HEK293 (cell line): Measurements from ENCODE around the gene MTMR4.

ENCODE experiments used
- CTCF ChIA-PET: fragments of 350-600 bp; formaldehyde crosslinking; extraction: SDS; loops from one replicate; lab custom pipeline; 2021; ENCODE audit warnings: antibody characterized with exemption; lab: Yijun Ruan, JAX
- POLR2A ChIA-PET: fragments of 300-600 bp; formaldehyde crosslinking; extraction: SDS; loops from one replicate; lab custom pipeline; 2020; ENCODE audit warnings: antibody characterized with exemption, inconsistent platforms; lab: Yijun Ruan, JAX
- H3K27ac ChIP-seq: fragments of 200-500 bp; sonication (Bioruptor generic); 2 replicates; pipeline ENCODE4 v1.5.1; 2014; ENCODE audit warnings: low read depth, low read length, control low read depth, inconsistent platforms; ENCODE audit errors: extremely low read depth
- H3K36me3 ChIP-seq, 2 experiments: fragments of 200-500 bp in 1 of 2; sonication (Bioruptor generic) in 1 of 2; 1 replicate in 1 of 2; 2 replicates in 1 of 2; pipeline ENCODE4 v1.5.1; 2014 to 2017; ENCODE audit warnings: inconsistent platforms in 2 of 2, low read length in 2 of 2; ENCODE audit not compliant: control insufficient read depth in 2 of 2, insufficient read depth in 1 of 2
- H3K4me1 ChIP-seq: fragments of 200-500 bp; sonication (Bioruptor generic); 2 replicates; pipeline ENCODE4 v1.5.1; 2014; ENCODE audit warnings: mild to moderate bottlenecking, low read length, inconsistent platforms; ENCODE audit not compliant: control insufficient read depth, insufficient read depth
- H3K4me3 ChIP-seq: 2 replicates; pipeline ENCODE4 v1.5.1; 2011; ENCODE audit warnings: low read depth, mild to moderate bottlenecking, control low read depth, low read length, moderate library complexity
- H3K9me3 ChIP-seq: fragments of 200-500 bp; sonication (Bioruptor generic); 2 replicates; pipeline ENCODE4 v1.5.1; 2014; ENCODE audit warnings: low read depth, low read length, inconsistent platforms; ENCODE audit not compliant: control insufficient read depth, insufficient read depth
- GFI1B ChIP-seq: fragments of 450-650 bp; formaldehyde crosslinking; IDR thresholded peaks from 2 replicates; pipeline ENCODE4 v1.5.1; 2016; ENCODE audit warnings: missing biosample characterization, missing genetic modification characterization
- GLI2 ChIP-seq: fragments of 450-650 bp; formaldehyde crosslinking; IDR thresholded peaks from 2 replicates; pipeline ENCODE4; 2017; ENCODE audit warnings: missing biosample characterization, missing genetic modification characterization, low read depth, borderline replicate concordance
- GLIS1 ChIP-seq: fragments of 450-650 bp; formaldehyde crosslinking; IDR thresholded peaks from 2 replicates; pipeline ENCODE4 v1.5.1; 2016; ENCODE audit warnings: missing biosample characterization, missing genetic modification characterization
- GLIS2 ChIP-seq: fragments of 450-650 bp; formaldehyde crosslinking; IDR thresholded peaks from 2 replicates; pipeline ENCODE4 v1.5.1; 2016; ENCODE audit warnings: missing biosample characterization, missing genetic modification characterization
- HOXA7 ChIP-seq: sonication (generic); formaldehyde crosslinking; IDR thresholded peaks from 2 replicates; pipeline ENCODE4 v1.8.1; 2022; ENCODE audit warnings: missing genetic modification reagents, borderline replicate concordance
- KLF7 ChIP-seq: fragments of 450-650 bp; formaldehyde crosslinking; IDR thresholded peaks from 2 replicates; pipeline ENCODE4 v1.5.1; 2016; ENCODE audit warnings: missing biosample characterization, missing genetic modification characterization, borderline replicate concordance
- PBX3 ChIP-seq: sonication (generic); formaldehyde crosslinking; IDR thresholded peaks from 2 replicates; pipeline ENCODE4 v1.8.1; 2022; ENCODE audit warnings: mild to moderate bottlenecking, moderate library complexity, missing genetic modification reagents
- PRDM1 ChIP-seq: fragments of 450-650 bp; formaldehyde crosslinking; IDR thresholded peaks from 2 replicates; pipeline ENCODE4; 2016; ENCODE audit warnings: missing biosample characterization, missing genetic modification characterization
- PRDM6 ChIP-seq: fragments of 450-650 bp; formaldehyde crosslinking; IDR thresholded peaks from 2 replicates; pipeline ENCODE4 v1.5.1; 2017; ENCODE audit warnings: missing biosample characterization, missing genetic modification characterization
- SCRT1 ChIP-seq: fragments of 450-650 bp; formaldehyde crosslinking; IDR thresholded peaks from 2 replicates; pipeline ENCODE4 v1.5.1; 2016; ENCODE audit warnings: missing biosample characterization, missing genetic modification characterization, borderline replicate concordance
- SCRT2 ChIP-seq: fragments of 450-650 bp; formaldehyde crosslinking; IDR thresholded peaks from 2 replicates; pipeline ENCODE4 v1.5.1; 2016; ENCODE audit warnings: missing biosample characterization, missing genetic modification characterization
- SETDB1 ChIP-seq: IDR thresholded peaks from one replicate; pipeline ENCODE4 v1.6.1; 2017; ENCODE audit warnings: mild to moderate bottlenecking, low read length, moderate library complexity, mixed read lengths; ENCODE audit not compliant: insufficient read length
- SP3 ChIP-seq: fragments of 450-650 bp; formaldehyde crosslinking; IDR thresholded peaks from 2 replicates; pipeline ENCODE4 v1.5.1; 2016; ENCODE audit warnings: missing biosample characterization, missing genetic modification characterization
- ZFP37 ChIP-seq: fragments of 450-650 bp; formaldehyde crosslinking; IDR thresholded peaks from 2 replicates; pipeline ENCODE4 v1.5.1; 2016; ENCODE audit warnings: missing biosample characterization, missing genetic modification characterization
- ZFP41 ChIP-seq: fragments of 450-650 bp; formaldehyde crosslinking; IDR thresholded peaks from 2 replicates; pipeline ENCODE4 v1.5.1; 2016; ENCODE audit warnings: missing biosample characterization, missing genetic modification characterization, borderline replicate concordance
- ZNF140 ChIP-seq: fragments of 450-650 bp; formaldehyde crosslinking; IDR thresholded peaks from 2 replicates; pipeline ENCODE4 v1.5.1; 2016; ENCODE audit warnings: missing biosample characterization, missing genetic modification characterization
- ZNF214 ChIP-seq: fragments of 450-650 bp; formaldehyde crosslinking; IDR thresholded peaks from 2 replicates; pipeline ENCODE4 v1.5.1; 2017; ENCODE audit warnings: missing biosample characterization, mild to moderate bottlenecking, missing genetic modification characterization, borderline replicate concordance
- ZNF394 ChIP-seq: fragments of 450-650 bp; formaldehyde crosslinking; IDR thresholded peaks from 2 replicates; pipeline ENCODE4 v1.5.1; 2016; ENCODE audit warnings: missing biosample characterization, missing genetic modification characterization, mild to moderate bottlenecking, moderate library complexity, borderline replicate concordance
- ZNF529 ChIP-seq: fragments of 450-650 bp; formaldehyde crosslinking; IDR thresholded peaks from 2 replicates; pipeline ENCODE4 v1.5.1; 2017; ENCODE audit warnings: missing genetic modification characterization, missing biosample characterization; ENCODE audit not compliant: insufficient replicate concordance
- ZNF571 ChIP-seq: fragments of 450-650 bp; formaldehyde crosslinking; IDR thresholded peaks from 2 replicates; pipeline ENCODE4 v1.5.0; 2017; ENCODE audit warnings: missing biosample characterization, missing genetic modification characterization
- ZNF677 ChIP-seq: fragments of 450-650 bp; IDR thresholded peaks from 2 replicates; pipeline ENCODE4 v1.5.0; 2018; ENCODE audit warnings: missing biosample characterization, mild to moderate bottlenecking, missing genetic modification characterization, moderate library complexity
- ZNF776 ChIP-seq: fragments of 450-650 bp; formaldehyde crosslinking; IDR thresholded peaks from 2 replicates; pipeline ENCODE4 v1.5.0; 2017; ENCODE audit warnings: missing biosample characterization, missing genetic modification characterization, borderline replicate concordance
- ZNF785 ChIP-seq: fragments of 450-650 bp; formaldehyde crosslinking; IDR thresholded peaks from 2 replicates; pipeline ENCODE4 v1.5.1; 2016; ENCODE audit warnings: missing biosample characterization, missing genetic modification characterization
- ZSCAN18 ChIP-seq: fragments of 450-650 bp; formaldehyde crosslinking; IDR thresholded peaks from 2 replicates; pipeline ENCODE4 v1.5.1; 2016; ENCODE audit warnings: missing biosample characterization, missing genetic modification characterization
- ZXDB ChIP-seq: fragments of 450-650 bp; formaldehyde crosslinking; IDR thresholded peaks from 2 replicates; pipeline ENCODE4 v1.5.1; 2016; ENCODE audit warnings: missing biosample characterization, missing genetic modification characterization
- TF ChIP-seq, protein P1 (sequence below): fragments of 450-650 bp; formaldehyde crosslinking; IDR thresholded peaks from 2 replicates; pipeline ENCODE4 v1.5.1; 2016; ENCODE audit warnings: missing biosample characterization, missing genetic modification characterization
- TF ChIP-seq, protein P2 (sequence below): fragments of 450-650 bp; formaldehyde crosslinking; IDR thresholded peaks from 2 replicates; pipeline ENCODE4 v1.5.1; 2016; ENCODE audit warnings: missing biosample characterization, missing genetic modification characterization
- TF ChIP-seq, protein P3 (sequence below): fragments of 450-650 bp; formaldehyde crosslinking; IDR thresholded peaks from 2 replicates; pipeline ENCODE4 v1.5.1; 2017; ENCODE audit warnings: missing biosample characterization, mild to moderate bottlenecking, missing genetic modification characterization, moderate library complexity

The MTMR4 gene

DNA sequence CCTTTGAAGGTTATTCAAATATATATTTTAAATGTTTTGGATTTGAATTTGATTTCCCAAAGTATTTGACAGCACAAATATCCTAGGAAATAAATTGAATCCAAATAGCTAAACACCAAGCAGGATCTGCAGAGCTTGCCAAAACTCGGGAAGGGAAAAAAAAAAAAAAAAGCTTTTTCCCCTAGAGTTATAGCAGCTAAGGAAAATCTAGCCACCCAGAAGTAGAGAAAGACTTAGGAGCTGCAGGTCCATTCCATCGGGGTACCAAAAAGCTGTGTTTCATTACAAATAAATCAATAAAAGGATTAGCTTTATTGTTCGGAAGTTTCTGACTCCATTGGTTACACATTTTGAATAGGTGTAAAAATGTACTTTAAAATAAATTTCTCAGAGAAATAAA is 45.5 kb downstream of the MTMR4 start:
- TF ChIP-seq ZSCAN18 (tag by site-specific recombination), result no peak
- TF ChIP-seq GLI2 (tag by site-specific recombination), result no peak
- no peak for TF ChIP-seq ZXDB (tag by site-specific recombination)
- no peak for TF ChIP-seq ZFP41 (tag by site-specific recombination)
- TF ChIP-seq PBX3, result no peak
- no peak for TF ChIP-seq SCRT2 (tag by site-specific recombination)
- TF ChIP-seq ZNF571 (tag by site-specific recombination), result no peak
- no peak for TF ChIP-seq ZNF140 (tag by site-specific recombination)
- no peak for TF ChIP-seq SCRT1 (tag by site-specific recombination)
- TF ChIP-seq, protein P1, sequence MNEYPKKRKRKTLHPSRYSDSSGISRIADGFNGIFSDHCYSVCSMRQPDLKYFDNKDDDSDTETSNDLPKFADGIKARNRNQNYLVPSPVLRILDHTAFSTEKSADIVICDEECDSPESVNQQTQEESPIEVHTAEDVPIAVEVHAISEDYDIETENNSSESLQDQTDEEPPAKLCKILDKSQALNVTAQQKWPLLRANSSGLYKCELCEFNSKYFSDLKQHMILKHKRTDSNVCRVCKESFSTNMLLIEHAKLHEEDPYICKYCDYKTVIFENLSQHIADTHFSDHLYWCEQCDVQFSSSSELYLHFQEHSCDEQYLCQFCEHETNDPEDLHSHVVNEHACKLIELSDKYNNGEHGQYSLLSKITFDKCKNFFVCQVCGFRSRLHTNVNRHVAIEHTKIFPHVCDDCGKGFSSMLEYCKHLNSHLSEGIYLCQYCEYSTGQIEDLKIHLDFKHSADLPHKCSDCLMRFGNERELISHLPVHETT (tag by site-specific recombination), result no peak
- TF ChIP-seq ZNF394, result no peak
- TF ChIP-seq SETDB1, result no peak
- TF ChIP-seq SP3 (tag by site-specific recombination), result no peak
- TF ChIP-seq, protein P2, sequence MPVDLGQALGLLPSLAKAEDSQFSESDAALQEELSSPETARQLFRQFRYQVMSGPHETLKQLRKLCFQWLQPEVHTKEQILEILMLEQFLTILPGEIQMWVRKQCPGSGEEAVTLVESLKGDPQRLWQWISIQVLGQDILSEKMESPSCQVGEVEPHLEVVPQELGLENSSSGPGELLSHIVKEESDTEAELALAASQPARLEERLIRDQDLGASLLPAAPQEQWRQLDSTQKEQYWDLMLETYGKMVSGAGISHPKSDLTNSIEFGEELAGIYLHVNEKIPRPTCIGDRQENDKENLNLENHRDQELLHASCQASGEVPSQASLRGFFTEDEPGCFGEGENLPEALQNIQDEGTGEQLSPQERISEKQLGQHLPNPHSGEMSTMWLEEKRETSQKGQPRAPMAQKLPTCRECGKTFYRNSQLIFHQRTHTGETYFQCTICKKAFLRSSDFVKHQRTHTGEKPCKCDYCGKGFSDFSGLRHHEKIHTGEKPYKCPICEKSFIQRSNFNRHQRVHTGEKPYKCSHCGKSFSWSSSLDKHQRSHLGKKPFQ (tag by site-specific recombination), result no peak
- TF ChIP-seq GLIS1, result no peak
- no peak for TF ChIP-seq ZFP37
- TF ChIP-seq HOXA7 (CRISPR knock-in tag), result no peak
- TF ChIP-seq ZNF776 (tag by site-specific recombination), result no peak
- no peak for TF ChIP-seq ZNF677 (tag by site-specific recombination)
- TF ChIP-seq PRDM1 (tag by site-specific recombination), result no peak
- TF ChIP-seq, all 188 proteins: peak for 0
- no peak overlapping the region for H3K4me3 ChIP-seq
- no peak overlapping the region for H3K27ac ChIP-seq
- no peaks in the 10 kb centered on the region for H3K36me3 ChIP-seq
- no peaks in the 10 kb centered on the region for H3K4me1 ChIP-seq
- no peaks in the 10 kb centered on the region for H3K9me3 ChIP-seq
- CTCF ChIA-PET, result interaction anchor here (0.7 to 0.8 kb wide), 4 partner anchors 10 to 191 kb away, joined by 3 to 5 read pairs (median 4); no protein-coding TSS in a partner anchor
- POLR2A ChIA-PET, result interaction anchor here (0.8 kb wide), 1 partner anchor 9 kb away, joined by 6 read pairs; no protein-coding TSS in a partner anchor

- ChIA-PET CTCF (interaction anchor here (0.6 to 1.8 kb wide), 6 partner anchors 13 to 237 kb away, joined by 3 to 6 read pairs (median 3); no protein-coding TSS in a partner anchor), POLR2A (no interaction called here)
- Histone ChIP-seq H3K27ac (no peak overlapping the region), H3K4me3 (no peak overlapping the region), H3K36me3 (no peaks in the 10 kb centered on the region), H3K4me1 (no peaks in the 10 kb centered on the region), H3K9me3 (no peaks in the 10 kb centered on the region)
- TF ChIP-seq ZNF529 (tag by site-specific recombination) (no peak), GLIS2 (tag by site-specific recombination) (no peak), PRDM6 (tag by site-specific recombination) (no peak), ZNF785 (tag by site-specific recombination) (no peak), GFI1B (no peak), ZFP37 (no peak), ZNF214 (tag by site-specific recombination) (no peak), KLF7 (tag by site-specific recombination) (no peak)
- TF ChIP-seq, protein P3, sequence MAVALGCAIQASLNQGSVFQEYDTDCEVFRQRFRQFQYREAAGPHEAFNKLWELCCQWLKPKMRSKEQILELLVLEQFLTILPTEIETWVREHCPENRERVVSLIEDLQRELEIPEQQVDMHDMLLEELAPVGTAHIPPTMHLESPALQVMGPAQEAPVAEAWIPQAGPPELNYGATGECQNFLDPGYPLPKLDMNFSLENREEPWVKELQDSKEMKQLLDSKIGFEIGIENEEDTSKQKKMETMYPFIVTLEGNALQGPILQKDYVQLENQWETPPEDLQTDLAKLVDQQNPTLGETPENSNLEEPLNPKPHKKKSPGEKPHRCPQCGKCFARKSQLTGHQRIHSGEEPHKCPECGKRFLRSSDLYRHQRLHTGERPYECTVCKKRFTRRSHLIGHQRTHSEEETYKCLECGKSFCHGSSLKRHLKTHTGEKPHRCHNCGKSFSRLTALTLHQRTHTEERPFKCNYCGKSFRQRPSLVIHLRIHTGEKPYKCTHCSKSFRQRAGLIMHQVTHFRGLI (tag by site-specific recombination), result no peak
These were observed 58.9 kb downstream of the MTMR4 start for GRCh38 chr17:58455491-58455890.
